NCI-H1417 treated with DMSO at 0.1 percent for 48 hours (cell line): ENCODE data around the gene PLEKHA5.

Experiments
- DNase-seq: peaks from one replicate; lab custom pipeline; 2025; lab: John Stamatoyannopoulos, UW

Gene PLEKHA5

GRCh38 chr12:19230896-19231295 is 101.4 kb downstream of the PLEKHA5 start:
- no peak for DNase-seq

- DNase-seq = peak; percentile 46
Measured at GRCh38 chr12:19234171-19234704, 104.7 kb downstream of the PLEKHA5 start.

DNA sequence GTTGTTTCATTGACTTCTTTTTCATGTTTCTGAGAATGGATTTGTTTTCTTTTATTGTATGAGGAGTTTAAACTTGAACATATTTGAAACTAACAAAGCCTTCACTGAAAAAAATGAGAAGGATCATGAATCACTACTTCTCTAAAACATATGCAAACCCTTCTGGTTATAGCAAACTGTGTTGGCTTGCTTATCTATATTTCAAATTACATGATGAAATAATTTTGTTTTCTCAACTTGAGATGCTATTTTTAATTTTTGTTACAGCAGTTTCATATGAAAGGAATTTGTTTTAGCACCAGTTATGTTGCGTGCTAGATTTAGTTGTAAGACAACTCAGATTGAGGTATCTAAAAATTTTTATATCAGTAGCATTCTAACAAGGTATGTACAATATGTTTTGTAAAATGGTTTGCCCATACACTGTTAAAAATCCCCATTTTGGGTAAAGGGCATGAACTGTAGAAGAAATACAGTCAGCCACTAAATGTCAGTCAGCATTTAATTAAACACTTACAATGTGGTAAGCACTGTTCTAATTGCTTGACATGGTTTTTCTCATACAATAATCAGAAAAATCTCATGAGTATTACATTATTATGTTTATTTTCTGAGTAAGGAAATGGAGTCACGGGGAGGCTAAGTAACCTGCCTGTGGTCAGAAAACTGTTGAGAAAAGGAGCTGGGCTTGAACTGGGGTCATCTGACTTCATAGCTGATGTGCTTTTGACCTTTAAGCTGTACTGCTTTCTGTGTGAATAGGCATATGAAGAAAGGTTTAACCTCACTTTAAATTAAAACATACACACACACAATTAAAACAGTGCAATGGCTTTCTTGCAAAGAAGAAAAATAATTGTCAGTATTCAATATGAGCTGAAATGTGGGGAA is 105.7 kb downstream of the PLEKHA5 start:
- no peak for DNase-seq

GRCh38 chr12:19236656-19237055 is 107.1 kb downstream of the PLEKHA5 start:
- no peak for DNase-seq

- no peak for DNase-seq
Measured at GRCh38 chr12:19238540-19238939, 109.0 kb downstream of the PLEKHA5 start.

- DNase-seq = no peak
Measured at GRCh38 chr12:19239102-19239501, 109.6 kb downstream of the PLEKHA5 start.

DNA sequence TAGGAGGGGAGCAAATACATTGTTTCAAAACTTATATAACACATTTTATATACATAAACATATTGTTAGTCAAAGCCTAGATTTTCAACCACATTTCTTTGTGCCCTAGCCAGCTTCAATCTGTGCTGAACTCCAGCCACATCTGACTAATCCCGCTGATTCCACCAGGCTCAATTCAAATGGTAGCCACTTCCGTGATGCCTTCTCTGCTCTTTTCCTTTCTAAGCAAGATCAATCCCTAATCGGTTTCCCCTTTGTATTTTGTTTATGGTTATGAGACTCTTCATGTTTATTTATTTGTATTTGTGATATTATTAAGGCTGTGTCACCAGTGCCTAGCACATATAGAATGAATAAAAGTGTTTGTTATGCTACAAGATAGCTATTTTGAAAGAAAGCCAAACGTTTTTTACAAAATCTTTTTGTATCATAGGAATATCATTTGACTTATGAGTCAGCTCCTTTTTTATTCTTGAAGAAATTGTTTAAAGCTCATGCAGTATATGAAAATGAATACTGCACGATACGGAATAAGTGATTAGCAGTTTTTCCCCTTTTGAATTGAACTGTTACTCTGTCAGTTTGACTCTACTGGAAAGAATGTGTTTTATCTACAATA is 110.2 kb downstream of the PLEKHA5 start:
- no peak for DNase-seq

DNA sequence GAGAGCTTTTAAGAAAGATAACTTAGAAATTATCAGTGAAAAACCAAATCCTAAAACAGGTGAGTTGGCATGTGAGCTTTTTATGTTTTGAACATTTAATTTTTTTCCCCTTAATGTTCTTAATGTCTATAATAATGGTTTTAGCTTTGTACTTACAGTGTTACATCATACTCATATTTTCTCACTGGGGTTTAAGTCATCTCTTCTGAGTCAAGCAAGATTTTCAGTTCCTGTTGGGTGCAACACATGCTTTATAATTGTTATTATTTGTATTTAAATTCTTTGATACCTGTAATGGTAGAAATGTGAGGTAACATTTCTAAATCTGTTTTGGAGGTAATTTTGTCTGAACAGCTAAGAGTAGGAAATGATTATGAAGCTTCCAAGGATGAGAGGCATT is 113.0 kb downstream of the PLEKHA5 start:
- no peak for DNase-seq

- DNase-seq = no peak
Measured at GRCh38 chr12:19243551-19243950, 114.0 kb downstream of the PLEKHA5 start.

DNA sequence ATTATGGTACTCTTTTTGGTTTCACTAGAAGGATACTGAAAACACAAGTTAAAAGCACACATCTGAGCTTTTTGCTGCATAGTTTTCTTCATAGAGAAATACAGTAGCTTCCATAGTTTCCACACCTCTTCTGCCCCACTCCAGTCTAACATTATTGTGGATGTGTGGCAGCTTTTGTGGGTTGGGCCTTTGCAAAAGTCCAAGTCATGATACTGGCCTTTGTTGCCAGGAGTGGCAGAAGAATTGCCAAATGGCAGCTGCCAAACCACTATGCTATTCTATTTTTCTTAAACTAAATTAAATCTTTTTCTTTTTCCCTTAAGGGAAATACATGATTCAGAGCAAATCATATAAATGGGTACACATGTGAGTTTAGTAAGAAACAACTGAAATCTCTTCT is 114.8 kb downstream of the PLEKHA5 start:
- no peak for DNase-seq

DNA sequence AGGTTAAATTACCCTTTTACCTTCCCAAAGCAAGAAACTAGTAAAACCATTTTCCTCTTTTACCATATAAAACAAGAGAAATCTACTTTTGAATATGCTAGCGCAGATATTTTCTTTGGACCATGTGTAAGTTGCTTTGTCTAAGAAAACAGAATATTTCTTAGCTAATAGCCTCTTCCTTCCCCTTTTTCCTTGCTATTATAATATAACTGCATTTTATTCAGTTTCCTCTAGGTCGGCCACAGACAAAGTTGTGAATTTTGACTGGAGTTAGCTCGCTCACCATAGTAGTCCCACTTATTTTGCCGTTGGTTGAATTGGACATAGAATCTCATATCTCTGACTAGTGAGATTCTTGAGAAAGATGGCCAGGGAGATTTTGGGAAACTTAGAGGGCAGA is 115.6 kb downstream of the PLEKHA5 start:
- no peak for DNase-seq

- DNase-seq = no peak
Measured at GRCh38 chr12:19245666-19246065, 116.1 kb downstream of the PLEKHA5 start.

GRCh38 chr12:19246933-19247332 is 117.4 kb downstream of the PLEKHA5 start:
- no peak for DNase-seq

GRCh38 chr12:19248929-19249602 is 119.5 kb downstream of the PLEKHA5 start:
- no peak for DNase-seq

DNA sequence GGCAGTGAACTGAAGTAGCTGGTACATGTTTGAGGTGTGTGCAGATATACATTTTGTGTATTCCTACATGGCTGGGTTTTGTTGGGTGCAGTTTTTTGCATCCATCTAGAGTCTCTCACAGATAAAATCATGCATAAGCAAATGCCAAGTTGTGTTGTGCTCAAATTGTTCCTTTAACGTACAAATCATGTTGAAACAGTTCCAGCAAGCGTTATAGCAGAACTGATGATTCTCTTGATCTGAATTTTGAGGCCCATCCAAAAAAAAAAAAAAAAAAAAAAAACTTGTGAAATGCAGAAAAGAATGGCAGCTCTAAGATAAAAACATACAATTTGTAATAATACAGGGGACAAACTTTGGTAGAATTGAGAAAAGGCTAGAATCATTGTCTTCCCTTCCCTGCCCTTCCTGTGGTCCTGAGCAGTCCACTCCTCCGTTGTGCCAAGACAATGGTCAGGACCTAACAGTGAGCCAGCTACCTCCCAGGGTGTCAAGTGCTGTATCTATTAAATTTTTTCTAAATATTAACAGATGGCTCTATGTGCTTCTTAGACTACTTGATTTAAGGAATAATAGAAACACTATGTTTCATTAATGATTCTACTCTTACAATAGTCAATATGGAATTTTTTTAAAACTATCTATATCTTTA is 122.1 kb downstream of the PLEKHA5 start:
- no peak for DNase-seq

GRCh38 chr12:19260135-19260534 is 130.6 kb downstream of the PLEKHA5 start:
- no peak for DNase-seq

- DNase-seq = no peak
Measured at GRCh38 chr12:19261773-19262172, 132.2 kb downstream of the PLEKHA5 start.

GRCh38 chr12:19263672-19264071 is 134.1 kb downstream of the PLEKHA5 start:
- no peak for DNase-seq

GRCh38 chr12:19273482-19274330 is 144.2 kb downstream of the PLEKHA5 start:
- peak; percentile 86 for DNase-seq

GRCh38 chr12:19276767-19277166 is 147.2 kb downstream of the PLEKHA5 start:
- DNase-seq = no peak

DNA sequence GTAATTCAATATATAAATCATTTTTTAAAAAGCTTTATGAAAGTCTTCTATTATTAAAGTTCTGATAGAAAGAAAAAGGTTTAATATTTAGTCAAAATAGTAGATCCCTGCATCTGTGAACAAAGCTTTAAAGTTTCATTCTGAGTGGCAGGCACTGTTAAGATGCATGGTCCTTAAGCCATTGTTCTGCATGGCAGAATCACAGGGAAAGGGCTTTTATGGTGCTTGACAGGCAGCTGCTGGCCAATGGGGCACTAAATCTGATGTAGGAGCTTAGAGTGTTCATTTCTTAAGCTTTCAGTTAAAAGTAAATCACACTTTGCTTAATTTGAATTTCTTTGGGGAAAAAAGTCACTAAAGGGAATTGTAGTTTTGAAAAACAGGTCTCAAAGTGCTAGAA is 148.2 kb downstream of the PLEKHA5 start:
- no peak for DNase-seq
